Measurements from ENCODE around the gene RHBDL1. TPM values are rescaled to one million over a fixed set of nuclear protein-coding genes. Genes with fewer than 3 reads are reported as not detected.
A peak's percentile ranks its signal among the peaks of the same experiment; 100 is the strongest.

RHBDL1 gene
- total RNA-seq, 1 donor from 2014 or later = 0.24 TPM

DNA sequence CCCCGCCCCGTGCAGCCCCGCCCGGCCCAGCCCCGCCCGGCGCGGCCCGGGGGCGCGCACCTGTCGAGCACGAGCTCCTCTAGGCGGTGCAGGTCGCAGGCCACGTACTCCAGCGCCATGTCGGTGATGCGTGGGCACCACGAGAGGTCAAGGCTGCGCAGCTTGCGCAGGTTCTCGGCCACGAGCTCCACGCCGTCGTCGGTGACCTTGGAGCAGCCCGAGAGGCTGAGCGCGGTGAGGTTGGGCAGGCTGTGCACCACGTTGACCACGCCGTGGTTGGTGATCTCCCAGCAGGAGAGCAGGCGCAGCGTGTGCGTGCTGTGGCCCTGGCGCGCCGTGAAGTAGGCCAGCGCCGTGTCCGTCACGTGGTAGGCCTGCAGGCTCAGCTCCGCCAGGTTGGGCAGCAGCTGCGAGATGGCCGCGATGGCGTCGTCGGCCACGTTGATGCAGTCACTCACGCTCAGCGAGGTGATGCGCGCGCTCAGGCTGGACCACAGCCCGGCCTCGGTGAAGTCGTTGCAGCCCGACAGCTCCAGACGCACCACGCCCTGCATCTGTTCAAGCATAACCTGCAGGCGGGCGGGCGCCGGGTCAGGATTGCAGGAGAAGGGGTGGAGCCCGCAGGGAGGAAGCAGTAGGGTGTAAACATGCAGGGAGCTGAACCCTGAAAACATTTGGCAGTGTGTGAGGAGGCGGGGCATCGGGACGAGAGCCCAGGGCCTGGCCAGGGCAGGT, 20.1 kb downstream of the RHBDL1 start:
- Mint-ChIP-seq H3K4me1 (peaks cover 21% of the 10 kb centered on the region), H3K27ac (no peak overlapping the region), H3K9me3 (no peaks in the 10 kb centered on the region), H3K4me3 (peak overlapping the region; percentile 76), H3K27me3 (peaks cover 22% of the 10 kb centered on the region), H3K36me3 (ENCODE audit: low read depth) (no peaks in the 10 kb centered on the region)
- TF ChIP-seq, protein P1, sequence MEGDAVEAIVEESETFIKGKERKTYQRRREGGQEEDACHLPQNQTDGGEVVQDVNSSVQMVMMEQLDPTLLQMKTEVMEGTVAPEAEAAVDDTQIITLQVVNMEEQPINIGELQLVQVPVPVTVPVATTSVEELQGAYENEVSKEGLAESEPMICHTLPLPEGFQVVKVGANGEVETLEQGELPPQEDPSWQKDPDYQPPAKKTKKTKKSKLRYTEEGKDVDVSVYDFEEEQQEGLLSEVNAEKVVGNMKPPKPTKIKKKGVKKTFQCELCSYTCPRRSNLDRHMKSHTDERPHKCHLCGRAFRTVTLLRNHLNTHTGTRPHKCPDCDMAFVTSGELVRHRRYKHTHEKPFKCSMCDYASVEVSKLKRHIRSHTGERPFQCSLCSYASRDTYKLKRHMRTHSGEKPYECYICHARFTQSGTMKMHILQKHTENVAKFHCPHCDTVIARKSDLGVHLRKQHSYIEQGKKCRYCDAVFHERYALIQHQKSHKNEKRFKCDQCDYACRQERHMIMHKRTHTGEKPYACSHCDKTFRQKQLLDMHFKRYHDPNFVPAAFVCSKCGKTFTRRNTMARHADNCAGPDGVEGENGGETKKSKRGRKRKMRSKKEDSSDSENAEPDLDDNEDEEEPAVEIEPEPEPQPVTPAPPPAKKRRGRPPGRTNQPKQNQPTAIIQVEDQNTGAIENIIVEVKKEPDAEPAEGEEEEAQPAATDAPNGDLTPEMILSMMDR (IDR thresholded peaks at IDR 0.05) = no peak
- POLR2A ChIA-PET = interaction anchor here (0.8 to 2.0 kb wide), 4 partner anchors 11 to 45 kb away, joined by 3 to 8 read pairs (median 3); partner anchors contain the start of genes ANTKMT, CIAO3, JMJD8 and METRN
- CTCF ChIA-PET = interaction anchor here (2.1 kb wide), 1 partner anchor 17 kb away, joined by 8 read pairs; no protein-coding TSS in a partner anchor
- peak; percentile 47 for DNase-seq
- ATAC-seq (ENCODE audit: low read depth) = peak; percentile 78
- intact Hi-C loops (cut with micrococcal nuclease) = no loop called here

DNA sequence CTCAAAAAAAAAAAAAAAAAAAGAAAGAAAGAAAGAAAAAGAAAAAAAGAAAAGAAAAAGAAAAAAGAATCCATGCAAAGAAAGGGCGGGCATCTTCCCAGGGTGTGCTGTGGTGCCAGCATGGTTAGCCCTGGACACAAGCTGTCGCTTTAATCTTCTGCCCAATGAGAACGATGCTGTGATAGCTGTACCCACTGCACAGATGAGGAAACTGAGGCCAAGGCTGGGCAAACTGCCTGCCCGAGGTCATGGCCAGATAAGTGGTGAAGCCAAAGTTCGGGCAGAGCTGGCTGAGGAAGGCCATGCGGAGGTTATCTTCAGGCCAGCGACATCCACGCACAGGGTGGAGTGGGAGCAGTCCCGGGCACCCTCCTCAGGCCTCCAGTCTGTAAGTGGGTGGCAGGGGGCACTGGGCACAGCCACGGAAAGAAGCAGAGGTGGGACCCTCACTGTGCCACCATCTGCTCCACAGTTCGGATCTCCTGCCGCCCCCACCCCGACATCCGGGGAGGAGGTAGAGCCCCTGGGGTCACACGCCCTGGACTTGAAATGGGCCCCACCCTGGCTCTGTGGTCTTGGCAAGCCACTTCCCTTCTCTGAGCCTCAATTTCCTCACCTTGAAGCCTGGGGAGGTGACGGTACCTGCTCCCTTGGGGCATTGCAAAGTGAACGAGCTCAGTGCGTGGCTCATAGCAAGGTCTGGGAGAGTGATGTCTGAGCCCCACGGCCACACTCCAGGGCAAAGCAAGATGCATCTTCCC, 23.6 kb downstream of the RHBDL1 start:
- ChIA-PET CTCF (no interaction called here), POLR2A (no interaction called here)
- DNase-seq (no peak), ATAC-seq (ENCODE audit: low read depth) (no peak)
- peaks cover 36% of the 10 kb centered on the region for H3K27me3 Mint-ChIP-seq
- no peak overlapping the region for H3K27ac Mint-ChIP-seq
- no peaks in the 10 kb centered on the region for H3K9me3 Mint-ChIP-seq
- H3K36me3 Mint-ChIP-seq (ENCODE audit: low read depth) = no peaks in the 10 kb centered on the region
- H3K4me3 Mint-ChIP-seq = no peak overlapping the region
- TF ChIP-seq, protein P1 (IDR thresholded peaks at IDR 0.05) = no peak
- peaks cover 11% of the 10 kb centered on the region for H3K4me1 Mint-ChIP-seq
- intact Hi-C loops (cut with micrococcal nuclease) = no loop called here

DNA sequence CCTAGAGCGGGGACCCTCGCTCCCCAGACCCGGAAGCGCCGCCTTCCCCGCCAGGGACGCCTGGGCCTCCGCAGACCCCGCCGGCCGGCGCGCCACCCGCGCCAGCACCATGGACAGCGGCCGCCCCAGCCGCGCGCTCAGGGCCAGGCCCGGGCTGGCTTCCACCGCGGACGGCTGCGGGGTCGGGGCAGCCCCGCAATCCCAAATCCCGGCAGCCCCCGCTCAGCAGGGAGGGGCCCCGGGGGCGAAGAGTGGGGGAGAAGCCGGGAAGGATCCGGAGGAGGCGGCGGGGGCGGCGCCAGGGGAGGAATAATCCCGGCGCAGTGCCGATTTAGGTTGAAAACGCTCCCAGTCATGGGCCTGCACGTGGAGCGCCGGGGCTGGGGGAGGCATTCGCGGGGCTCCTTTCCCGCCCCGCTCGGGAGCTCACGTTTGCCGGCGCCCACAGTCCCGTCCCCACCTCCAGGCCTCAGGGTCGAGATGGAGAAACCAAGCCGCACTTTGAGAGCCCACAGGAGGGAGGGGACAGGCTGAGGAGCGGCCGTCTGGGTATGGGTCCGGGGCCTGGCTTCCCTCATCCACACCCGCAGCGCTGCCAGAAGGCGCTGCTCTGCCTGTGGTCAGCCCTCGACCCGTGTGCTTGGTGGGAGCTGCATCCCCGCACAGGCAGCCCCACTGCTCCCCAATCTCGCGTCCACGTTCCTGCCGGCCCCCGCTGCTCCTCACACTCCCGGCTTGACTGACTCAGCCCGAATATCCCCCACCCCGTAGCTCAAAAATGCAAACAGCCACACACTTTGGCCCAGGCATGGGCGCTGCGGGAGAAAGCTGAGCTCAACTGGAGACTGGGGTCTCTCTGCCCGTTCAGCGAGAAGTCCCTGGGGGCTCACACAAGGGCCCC, 25.5 kb downstream of the RHBDL1 start:
- H3K36me3 Mint-ChIP-seq (ENCODE audit: low read depth) = no peaks in the 10 kb centered on the region
- DNase-seq (no peak), ATAC-seq (ENCODE audit: low read depth) (peak; percentile 67)
- no peak overlapping the region for H3K4me3 Mint-ChIP-seq
- CTCF ChIA-PET = no interaction called here
- peaks cover 32% of the 10 kb centered on the region for H3K27me3 Mint-ChIP-seq
- POLR2A ChIA-PET = interaction anchor here (0.6 to 1.1 kb wide), 2 partner anchors 10 to 21 kb away, joined by 3 to 5 read pairs; no protein-coding TSS in a partner anchor
- no peaks in the 10 kb centered on the region for H3K9me3 Mint-ChIP-seq
- no peak overlapping the region for H3K27ac Mint-ChIP-seq
- intact Hi-C loops (cut with micrococcal nuclease) = no loop called here
- peaks cover under 1% of the 10 kb centered on the region for H3K4me1 Mint-ChIP-seq
- TF ChIP-seq, protein P1 (IDR thresholded peaks at IDR 0.05) = no peak

DNA sequence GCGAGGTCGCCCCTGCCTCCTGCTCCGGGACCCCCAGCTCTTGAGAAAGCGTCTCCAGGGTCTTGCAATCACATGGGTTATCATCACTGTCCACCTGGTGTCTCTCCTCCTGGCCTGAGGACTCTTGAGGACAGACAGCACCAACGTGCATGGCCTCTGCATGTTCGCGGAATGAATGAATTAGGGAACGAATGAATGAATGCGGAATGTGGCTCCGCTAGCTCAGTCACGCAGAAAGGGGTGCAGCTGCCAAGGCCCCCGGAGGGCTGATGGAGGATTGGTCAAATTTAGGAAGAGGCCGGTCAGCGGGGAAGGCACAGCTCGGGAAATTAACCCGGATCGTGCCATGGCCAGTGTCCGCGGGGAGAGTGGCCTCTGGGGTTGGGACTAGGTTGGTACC, 26.9 kb downstream of the RHBDL1 start:
- intact Hi-C loops (cut with micrococcal nuclease) = no loop called here
- H3K4me3 Mint-ChIP-seq = no peak overlapping the region
- CTCF ChIA-PET = no interaction called here
- H3K9me3 Mint-ChIP-seq = no peaks in the 10 kb centered on the region
- DNase-seq (no peak), ATAC-seq (ENCODE audit: low read depth) (no peak)
- POLR2A ChIA-PET = no interaction called here
- TF ChIP-seq, protein P1 (IDR thresholded peaks at IDR 0.05) = no peak
- no peak overlapping the region for H3K27ac Mint-ChIP-seq
- peaks cover 4% of the 10 kb centered on the region for H3K4me1 Mint-ChIP-seq
- no peaks in the 10 kb centered on the region for H3K36me3 Mint-ChIP-seq (ENCODE audit: low read depth)
- H3K27me3 Mint-ChIP-seq = peaks cover 34% of the 10 kb centered on the region

All from activated B cell treated with CpG ODN at 0.5 μM for 24 hours (primary cell).